Activated CD8-positive, alpha-beta memory T cell treated with anti-CD3 and anti-CD28 coated beads, Interleukin-2, amount 50 U/mL, for 4 hours (primary cell): ENCODE results near the gene NR2C2.
"Not testable (repeated sequence)": the region's sequence is repeated elsewhere in the genome, so short reads cannot be mapped to it uniquely, and the experiment has no call there.

Experiments
- DNase-seq: peaks from one replicate; pipeline ENCODE4 v3.0.0-alpha.2; 2020

The NR2C2 gene

GRCh38 chr3:14962762-14963161 lies 15.4 kb downstream of the NR2C2 start:
- no peak for DNase-seq

- no peak for DNase-seq
Observed at GRCh38 chr3:14967285-14967684, 19.9 kb downstream of the NR2C2 start.

- no peak for DNase-seq
Observed at GRCh38 chr3:14969671-14970070, 22.3 kb downstream of the NR2C2 start.

- DNase-seq: no peak
Observed at GRCh38 chr3:14976317-14976716, 28.9 kb downstream of the NR2C2 start.

- DNase-seq: no peak
Observed at GRCh38 chr3:14980689-14981088, 33.3 kb downstream of the NR2C2 start.

- no peak for DNase-seq
Observed at GRCh38 chr3:14984581-14985113, 37.3 kb downstream of the NR2C2 start.

- DNase-seq: no peak
Observed at GRCh38 chr3:14988988-14989394, 41.6 kb downstream of the NR2C2 start.

- no peak for DNase-seq
Observed at GRCh38 chr3:14989943-14990779, 42.8 kb downstream of the NR2C2 start.

GRCh38 chr3:14990780-14991148 lies 43.4 kb downstream of the NR2C2 start:
- no peak for DNase-seq

GRCh38 chr3:14991151-14991742 lies 43.9 kb downstream of the NR2C2 start:
- no peak for DNase-seq

GRCh38 chr3:14991818-14992612 lies 44.6 kb downstream of the NR2C2 start:
- DNase-seq: no peak

- no peak for DNase-seq
Observed at GRCh38 chr3:14997941-14998340, 50.6 kb downstream of the NR2C2 start.

GRCh38 chr3:14999182-14999581 lies 51.8 kb downstream of the NR2C2 start:
- not testable (repeated sequence) for DNase-seq

- DNase-seq: no peak
Observed at GRCh38 chr3:15007681-15008141, 60.3 kb downstream of the NR2C2 start.

GRCh38 chr3:15009167-15009566 lies 61.8 kb downstream of the NR2C2 start:
- DNase-seq: no peak

GRCh38 chr3:15010664-15011063 lies 63.3 kb downstream of the NR2C2 start:
- DNase-seq: no peak

GRCh38 chr3:15011174-15011573 lies 63.8 kb downstream of the NR2C2 start:
- no peak for DNase-seq

GRCh38 chr3:15014606-15015328 lies 67.4 kb downstream of the NR2C2 start:
- no peak for DNase-seq

GRCh38 chr3:15015456-15015855 lies 68.1 kb downstream of the NR2C2 start:
- DNase-seq: no peak

- no peak for DNase-seq
Observed at GRCh38 chr3:15017191-15017590, 69.8 kb downstream of the NR2C2 start.

- no peak for DNase-seq
Observed at GRCh38 chr3:15023249-15023648, 75.9 kb downstream of the NR2C2 start.

- no peak for DNase-seq
Observed at GRCh38 chr3:15023719-15024118, 76.3 kb downstream of the NR2C2 start.

- no peak for DNase-seq
Observed at GRCh38 chr3:15029625-15030024, 82.2 kb downstream of the NR2C2 start.
